B cell (primary cell): ENCODE results near the gene HACE1. TPM values are rescaled to one million over a fixed set of nuclear protein-coding genes. Genes with fewer than 3 reads are reported as not detected.
"Not testable (repeated sequence)": the region's sequence is repeated elsewhere in the genome, so short reads cannot be mapped to it uniquely, and the experiment has no call there.

Source experiments
- ATAC-seq: fragments of 200-7000 bp; cut with Tn5 transposase; one replicate; pipeline ENCODE4 v1.10.0; 2021; ENCODE audit warnings: low read depth, mild to moderate bottlenecking, moderate number of reproducible peaks, moderate library complexity
- CTCF ChIA-PET: fragments of 350-600 bp; sonication (Branson Sonifier 250); formaldehyde crosslinking; loops from one replicate; lab custom pipeline; 2021; ENCODE audit warnings: antibody characterized with exemption, inconsistent platforms; lab: Charles Lee
- POLR2A ChIA-PET: fragments of 350-600 bp; sonication (Branson Sonifier 250); formaldehyde crosslinking; loops from one replicate; lab custom pipeline; 2021; ENCODE audit warnings: antibody characterized with exemption; lab: Charles Lee
- DNase-seq: peaks from one replicate; pipeline ENCODE4 v3.0.0; 2013
- H2AFZ ChIP-seq: 2 replicates; pipeline ENCODE4 v1.6.1; 2012; ENCODE audit warnings: mild to moderate bottlenecking, low read depth, low read length; ENCODE audit not compliant: insufficient read depth, poor library complexity, severe bottlenecking
- H3K27ac ChIP-seq, 2 donors: 1 replicate in 1 of 2; 2 replicates in 1 of 2; pipeline ENCODE4 v1.5.1; 2012 to 2013; ENCODE audit warnings: low read length in 2 of 2, mild to moderate bottlenecking in 2 of 2, moderate library complexity in 1 of 2
- H3K27me3 ChIP-seq, 4 experiments: fragments of 200-600 bp in 1 of 4; sonication (generic) in 1 of 4; replicated peaks in 1 of 4; 1 replicate in 2 of 4; 2 replicates in 2 of 4; pipeline versions ENCODE4 v1.6.1 to v1.7.0; 2013 to 2016; ENCODE audit warnings: low read length in 3 of 4, mild to moderate bottlenecking in 2 of 4, mixed read lengths in 1 of 4, moderate library complexity in 1 of 4; ENCODE audit not compliant: insufficient read depth in 4 of 4, control insufficient read depth in 3 of 4; ENCODE audit errors: control extremely low read depth in 1 of 4
- H3K36me3 ChIP-seq, 2 experiments: replicated peaks in 1 of 2; 1 replicate in 1 of 2; 2 replicates in 1 of 2; pipeline versions ENCODE4 v1.6.1 to v1.7.1; 2013; ENCODE audit warnings: low read length in 1 of 2; ENCODE audit not compliant: insufficient read depth in 2 of 2, control insufficient read depth in 1 of 2; ENCODE audit errors: control extremely low read depth in 1 of 2, extremely low read depth in 1 of 2
- H3K4me1 ChIP-seq, 2 donors: fragments of 200-600 bp in 1 of 2; sonication (generic) in 1 of 2; 1 replicate in 1 of 2; 2 replicates in 1 of 2; pipeline versions ENCODE4 v1.5.1 to v1.6.1; 2013 to 2017; ENCODE audit warnings: low read length in 2 of 2; ENCODE audit not compliant: control insufficient read depth in 2 of 2, insufficient read depth in 2 of 2
- H3K4me2 ChIP-seq: replicated peaks from 2 replicates; pipeline ENCODE3; 2012; ENCODE audit warnings: mild to moderate bottlenecking, low read depth, low read length; ENCODE audit not compliant: poor library complexity, severe bottlenecking
- H3K4me3 ChIP-seq, 5 experiments: fragments of 200-600 bp in 1 of 5; sonication (generic) in 1 of 5; 1 replicate in 3 of 5; 2 replicates in 2 of 5; pipeline versions ENCODE4 v1.5.1 to v1.7.0; 2011 to 2016; ENCODE audit warnings: low read length in 4 of 5, mild to moderate bottlenecking in 4 of 5, low read depth in 2 of 5, control low read depth in 1 of 5, moderate library complexity in 1 of 5; ENCODE audit not compliant: insufficient read depth in 1 of 5; ENCODE audit errors: control extremely low read depth in 1 of 5, extremely low read depth in 1 of 5
- H3K79me2 ChIP-seq: fragments of 200-600 bp; sonication (generic); one replicate; pipeline ENCODE4 v1.6.0; 2016; ENCODE audit warnings: low read length; ENCODE audit not compliant: control insufficient read depth, insufficient read depth
- H3K9ac ChIP-seq: fragments of 200-600 bp; sonication (generic); 2 replicates; pipeline ENCODE4 v1.6.1; 2017; ENCODE audit warnings: mild to moderate bottlenecking, low read length, moderate library complexity
- H3K9me3 ChIP-seq, 3 donors: one replicate each; pipeline versions ENCODE4 v1.6.1 to v1.7.1; 2013; ENCODE audit warnings: low read length in 2 of 3; ENCODE audit not compliant: control insufficient read depth in 2 of 3, insufficient read depth in 1 of 3; ENCODE audit errors: control extremely low read depth in 1 of 3
- H4K20me1 ChIP-seq: 2 replicates; pipeline ENCODE4 v1.6.0; 2012; ENCODE audit warnings: mild to moderate bottlenecking, low read length; ENCODE audit not compliant: insufficient read depth, control insufficient read depth, poor library complexity, severe bottlenecking
- H3K27ac Mint-ChIP-seq: one replicate; pipeline ENCODE4 v1.8.0; 2021; ENCODE audit warnings: mixed read lengths
- H3K27me3 Mint-ChIP-seq: one replicate; pipeline ENCODE4 v1.8.0; 2021; ENCODE audit warnings: mixed read lengths
- H3K4me1 Mint-ChIP-seq: one replicate; pipeline ENCODE4 v1.8.0; 2021; ENCODE audit warnings: mixed read lengths
- H3K4me3 Mint-ChIP-seq: one replicate; pipeline ENCODE4 v1.8.0; 2021; ENCODE audit warnings: mixed read lengths
- H3K9me3 Mint-ChIP-seq: one replicate; pipeline ENCODE4 v1.8.0; 2022; ENCODE audit warnings: mixed read lengths; ENCODE audit not compliant: insufficient read depth
- CTCF ChIP-seq: fragments of 200-600 bp; IDR thresholded peaks from one replicate; pipeline ENCODE4 v1.8.0; 2022; ENCODE audit warnings: antibody characterized with exemption, mild to moderate bottlenecking
- EZH2 ChIP-seq: IDR thresholded peaks from 2 replicates; pipeline ENCODE4 v1.6.1; 2012; ENCODE audit warnings: borderline replicate concordance, low read depth, mild to moderate bottlenecking, moderate library complexity, low read length; ENCODE audit not compliant: insufficient read depth, poor library complexity, severe bottlenecking
- WGBS: methylation state at CpG from one replicate; pipeline ENCODE4 v1.1.5; 2013; ENCODE audit warnings: missing lambda C conversion rate; ENCODE audit not compliant: insufficient coverage; 5-methylcytosine and 5-hydroxymethylcytosine counted together
- intact Hi-C: fragments of 100-400 bp; cut with micrococcal nuclease; formaldehyde crosslinking; loops from one replicate; pipeline ENCODE4 v1.10.0; 2022
- polyA plus RNA-seq: library from polyadenylated mRNA; depleted of rRNA; stranded (reverse); fragments of >200 nt; gene quantifications from 2 replicates; pipeline ENCODE4 v1.2.3, GENCODE V29; 2012
- total RNA-seq, 2 donors: library from RNA; stranded (reverse); fragments of 120-200 nt in 1 of 2; gene quantifications; 1 replicate in 1 of 2; 2 replicates in 1 of 2; pipeline versions ENCODE4 v1.2.3 to v1.2.4, GENCODE V29; 2013 to 2022

Gene HACE1
- total and polyA plus RNA-seq, 2 donors (not counting 1 experiment from before 2014, with no cell fraction given) = 7.5 to 19.2 TPM

GRCh38 chr6:104753251-104753650 is 106.5 kb downstream of the HACE1 start:
- Histone ChIP-seq H4K20me1 (no peaks in the 10 kb centered on the region), H2AFZ (no peak overlapping the region), H3K36me3 (no peaks in the 10 kb centered on the region), H3K9ac (no peak overlapping the region), H3K79me2 (no peaks in the 10 kb centered on the region), H3K4me3 (no peak overlapping the region), H3K4me1 (no peaks in the 10 kb centered on the region), H3K9me3 (peaks cover 0 to 19% (median 10%) of the 10 kb centered on the region in 3 donors), H3K27ac (no peak overlapping the region), H3K4me2 (no peak overlapping the region), H3K27me3 (no peaks in the 10 kb centered on the region)
- H3K27me3 Mint-ChIP-seq = no peaks in the 10 kb centered on the region
- DNase-seq = no peak
- intact Hi-C loops = no loop called here
- no peaks in the 10 kb centered on the region for H3K4me1 Mint-ChIP-seq
- TF ChIP-seq EZH2 (no peak), CTCF (no peak)
- no peak overlapping the region for H3K4me3 Mint-ChIP-seq
- CTCF ChIA-PET = no interaction called here
- WGBS = 100% methylated on average over 2 of the region's 2 CpGs
- POLR2A ChIA-PET = no interaction called here
- peaks cover 18% of the 10 kb centered on the region for H3K9me3 Mint-ChIP-seq
- H3K27ac Mint-ChIP-seq = no peak overlapping the region
- no peak for ATAC-seq

GRCh38 chr6:104750449-104750848 is 109.3 kb downstream of the HACE1 start:
- H3K27me3 ChIP-seq = no peaks in the 10 kb centered on the region
- no peaks in the 10 kb centered on the region for H3K79me2 ChIP-seq
- TF ChIP-seq EZH2 = no peak
- no peak for TF ChIP-seq CTCF
- H3K4me2 ChIP-seq = no peak overlapping the region
- POLR2A ChIA-PET = no interaction called here
- no peak overlapping the region for H3K9ac ChIP-seq
- no peak overlapping the region for H3K4me3 Mint-ChIP-seq
- CTCF ChIA-PET = interaction anchor here (0.6 kb wide), 1 partner anchor 23 kb away, joined by 4 read pairs; no protein-coding TSS in a partner anchor
- no CpG with 5 or more reads among the region's 2 CpGs for WGBS
- H3K9me3 ChIP-seq = peaks cover 0 to 10% (median 5%) of the 10 kb centered on the region in 3 donors
- H3K27ac ChIP-seq = no peak overlapping the region
- no peaks in the 10 kb centered on the region for H3K4me1 Mint-ChIP-seq
- H3K9me3 Mint-ChIP-seq = peaks cover 16% of the 10 kb centered on the region
- ATAC-seq = no peak
- H3K27ac Mint-ChIP-seq = no peak overlapping the region
- H3K36me3 ChIP-seq = no peaks in the 10 kb centered on the region
- no peak overlapping the region for H3K4me3 ChIP-seq
- intact Hi-C loops = no loop called here
- no peaks in the 10 kb centered on the region for H4K20me1 ChIP-seq
- no peaks in the 10 kb centered on the region for H3K4me1 ChIP-seq
- DNase-seq = no peak
- no peak overlapping the region for H2AFZ ChIP-seq
- no peaks in the 10 kb centered on the region for H3K27me3 Mint-ChIP-seq

DNA sequence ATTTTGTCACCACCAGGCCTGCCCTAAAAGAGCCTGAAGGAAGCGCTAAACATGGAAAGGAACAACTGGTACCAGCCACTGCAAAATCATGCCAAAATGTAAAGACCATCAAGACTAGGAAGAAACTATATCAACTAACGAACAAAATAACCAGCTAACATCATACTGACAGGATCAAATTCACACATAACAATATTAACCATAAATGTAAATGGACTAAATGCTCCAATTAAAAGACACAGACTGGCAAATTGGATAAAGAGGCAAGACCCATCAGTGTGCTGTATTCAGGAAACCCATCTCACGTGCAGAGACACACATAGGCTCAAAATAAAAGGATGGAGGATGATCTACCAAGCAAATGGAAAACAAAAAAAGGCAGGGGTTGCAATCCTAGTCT is 120.6 kb downstream of the HACE1 start:
- H3K27me3 Mint-ChIP-seq, H3K36me3 ChIP-seq, H2AFZ ChIP-seq, H4K20me1 ChIP-seq, H3K9ac ChIP-seq, H3K27me3 ChIP-seq, DNase-seq, H3K4me3 Mint-ChIP-seq, H3K4me3 ChIP-seq, H3K79me2 ChIP-seq, POLR2A ChIA-PET, H3K9me3 Mint-ChIP-seq, H3K27ac ChIP-seq, H3K9me3 ChIP-seq, H3K27ac Mint-ChIP-seq, intact Hi-C loops, CTCF ChIA-PET, H3K4me2 ChIP-seq, H3K4me1 Mint-ChIP-seq, H3K4me1 ChIP-seq, ATAC-seq: not testable (repeated sequence)
- WGBS = 100% methylated on average over 1 of the region's 3 CpGs
